22Rv1 (cell line): ENCODE results near the gene SRC.

Experiments used
- CTCF ChIP-seq: fragments of 450-650 bp; IDR thresholded peaks from 2 replicates; pipeline ENCODE4 v1.5.1; 2017; ENCODE audit warnings: mild to moderate bottlenecking
- ZFX ChIP-seq: fragments of 450-650 bp; IDR thresholded peaks from 2 replicates; pipeline ENCODE4 v1.6.1; 2017; ENCODE audit warnings: antibody characterized with exemption, borderline replicate concordance

DNA sequence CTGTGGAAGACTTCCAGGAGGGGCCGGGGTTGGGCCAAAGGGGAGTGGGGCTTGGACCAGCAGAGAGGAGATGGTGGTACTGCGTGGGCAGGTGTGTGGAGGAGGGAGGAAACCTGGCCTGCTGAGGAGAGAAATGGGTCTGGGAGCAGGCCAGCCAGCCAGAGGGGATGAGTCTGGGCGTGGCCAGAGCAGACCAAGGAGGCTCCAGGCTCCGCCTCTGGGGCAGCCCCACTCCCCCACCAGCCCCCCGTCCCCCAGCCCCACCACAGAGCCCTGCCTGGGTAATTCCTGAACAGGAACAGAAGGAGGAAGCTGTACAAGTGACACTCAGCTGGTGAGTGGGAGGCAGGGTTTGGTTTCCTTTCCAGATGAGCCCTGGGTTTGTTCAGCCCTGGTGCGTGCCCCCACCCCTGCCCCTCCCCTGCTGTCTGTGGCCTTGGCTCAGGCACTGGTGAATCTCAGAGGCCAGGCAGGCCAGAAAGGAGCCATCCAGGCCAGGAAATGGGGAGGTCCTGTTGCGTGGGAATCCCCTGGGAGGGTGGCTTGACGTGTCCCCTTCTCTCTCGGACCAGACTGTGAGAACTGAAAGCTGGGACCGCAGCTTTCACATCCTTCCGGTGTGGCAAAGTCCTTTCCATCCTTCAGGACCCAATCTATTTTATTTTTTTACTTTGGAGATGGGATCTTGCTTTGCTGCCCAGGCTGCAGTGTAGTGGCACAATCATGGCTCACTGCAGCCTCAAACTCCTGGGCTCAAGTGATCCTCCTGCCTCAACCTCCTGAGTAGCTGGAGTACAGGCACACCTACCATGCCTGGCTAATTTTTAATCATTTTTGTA is 9.4 kb upstream of the SRC start:
- TF ChIP-seq CTCF, result no peak
- no peak for TF ChIP-seq ZFX
